Measurements from ENCODE around the gene CDS2. TPM values are rescaled to one million over a fixed set of nuclear protein-coding genes. Genes with fewer than 3 reads are reported as not detected.

The CDS2 gene
- total RNA-seq, 1 donor: 25.3 TPM

GRCh38 chr20:5217616-5218015 is 90.8 kb downstream of the CDS2 start:
- Histone ChIP-seq H3K79me2 (ENCODE audit: insufficient read depth, low read length) (no peaks in the 10 kb centered on the region), H3K4me2 (ENCODE audit: insufficient read depth, low read length) (no peak overlapping the region), H3K9me3 (ENCODE audit: low read depth, low read length) (no peaks in the 10 kb centered on the region), H4K20me1 (ENCODE audit: insufficient read depth, low read length) (no peaks in the 10 kb centered on the region), H2AFZ (ENCODE audit: low read length) (no peak overlapping the region), H3K4me3 (ENCODE audit: insufficient read depth, low read length) (no peak overlapping the region), H3K27me3 (ENCODE audit: insufficient read depth, low read length) (no peaks in the 10 kb centered on the region), H3K4me1 (ENCODE audit: insufficient read depth, low read length) (peaks cover 4% of the 10 kb centered on the region), H3K27ac (ENCODE audit: low read depth, low read length) (no peak overlapping the region), H3K36me3 (ENCODE audit: insufficient read depth, low read length) (no peaks in the 10 kb centered on the region)
- TF ChIP-seq, protein P1, sequence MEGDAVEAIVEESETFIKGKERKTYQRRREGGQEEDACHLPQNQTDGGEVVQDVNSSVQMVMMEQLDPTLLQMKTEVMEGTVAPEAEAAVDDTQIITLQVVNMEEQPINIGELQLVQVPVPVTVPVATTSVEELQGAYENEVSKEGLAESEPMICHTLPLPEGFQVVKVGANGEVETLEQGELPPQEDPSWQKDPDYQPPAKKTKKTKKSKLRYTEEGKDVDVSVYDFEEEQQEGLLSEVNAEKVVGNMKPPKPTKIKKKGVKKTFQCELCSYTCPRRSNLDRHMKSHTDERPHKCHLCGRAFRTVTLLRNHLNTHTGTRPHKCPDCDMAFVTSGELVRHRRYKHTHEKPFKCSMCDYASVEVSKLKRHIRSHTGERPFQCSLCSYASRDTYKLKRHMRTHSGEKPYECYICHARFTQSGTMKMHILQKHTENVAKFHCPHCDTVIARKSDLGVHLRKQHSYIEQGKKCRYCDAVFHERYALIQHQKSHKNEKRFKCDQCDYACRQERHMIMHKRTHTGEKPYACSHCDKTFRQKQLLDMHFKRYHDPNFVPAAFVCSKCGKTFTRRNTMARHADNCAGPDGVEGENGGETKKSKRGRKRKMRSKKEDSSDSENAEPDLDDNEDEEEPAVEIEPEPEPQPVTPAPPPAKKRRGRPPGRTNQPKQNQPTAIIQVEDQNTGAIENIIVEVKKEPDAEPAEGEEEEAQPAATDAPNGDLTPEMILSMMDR (IDR thresholded peaks at IDR 0.05; ENCODE audit: extremely low read depth, low read depth, low read length): no peak
- no peak for DNase-seq (ENCODE audit: insufficient read length, low spot score, missing footprints)

- Histone ChIP-seq H3K36me3 (ENCODE audit: insufficient read depth, low read length) (no peaks in the 10 kb centered on the region), H3K4me1 (ENCODE audit: insufficient read depth, low read length) (peaks cover 4% of the 10 kb centered on the region), H2AFZ (ENCODE audit: low read length) (no peak overlapping the region), H3K27me3 (ENCODE audit: insufficient read depth, low read length) (no peaks in the 10 kb centered on the region), H3K4me2 (ENCODE audit: insufficient read depth, low read length) (no peak overlapping the region), H3K27ac (ENCODE audit: low read depth, low read length) (no peak overlapping the region), H3K4me3 (ENCODE audit: insufficient read depth, low read length) (no peak overlapping the region), H3K79me2 (ENCODE audit: insufficient read depth, low read length) (no peaks in the 10 kb centered on the region), H4K20me1 (ENCODE audit: insufficient read depth, low read length) (no peaks in the 10 kb centered on the region), H3K9me3 (ENCODE audit: low read depth, low read length) (no peaks in the 10 kb centered on the region)
- DNase-seq (ENCODE audit: insufficient read length, low spot score, missing footprints): no peak
- TF ChIP-seq, protein P1 (IDR thresholded peaks at IDR 0.05; ENCODE audit: extremely low read depth, low read depth, low read length): no peak
Observed at GRCh38 chr20:5220321-5221060, 93.7 kb downstream of the CDS2 start.

GRCh38 chr20:5221061-5221430 is 94.2 kb downstream of the CDS2 start:
- no peaks in the 10 kb centered on the region for H3K9me3 ChIP-seq (ENCODE audit: low read depth, low read length)
- H3K4me2 ChIP-seq (ENCODE audit: insufficient read depth, low read length): no peak overlapping the region
- H3K27me3 ChIP-seq (ENCODE audit: insufficient read depth, low read length): no peaks in the 10 kb centered on the region
- no peak overlapping the region for H3K27ac ChIP-seq (ENCODE audit: low read depth, low read length)
- H3K36me3 ChIP-seq (ENCODE audit: insufficient read depth, low read length): no peaks in the 10 kb centered on the region
- H3K79me2 ChIP-seq (ENCODE audit: insufficient read depth, low read length): no peaks in the 10 kb centered on the region
- H4K20me1 ChIP-seq (ENCODE audit: insufficient read depth, low read length): no peaks in the 10 kb centered on the region
- H3K4me3 ChIP-seq (ENCODE audit: insufficient read depth, low read length): no peak overlapping the region
- TF ChIP-seq, protein P1 (IDR thresholded peaks at IDR 0.05; ENCODE audit: extremely low read depth, low read depth, low read length): no peak
- H2AFZ ChIP-seq (ENCODE audit: low read length): no peak overlapping the region
- no peaks in the 10 kb centered on the region for H3K4me1 ChIP-seq (ENCODE audit: insufficient read depth, low read length)
- DNase-seq (ENCODE audit: insufficient read length, low spot score, missing footprints): no peak

- Histone ChIP-seq H4K20me1 (ENCODE audit: insufficient read depth, low read length) (no peaks in the 10 kb centered on the region), H3K4me1 (ENCODE audit: insufficient read depth, low read length) (no peaks in the 10 kb centered on the region), H3K4me2 (ENCODE audit: insufficient read depth, low read length) (no peak overlapping the region), H3K79me2 (ENCODE audit: insufficient read depth, low read length) (no peaks in the 10 kb centered on the region), H3K4me3 (ENCODE audit: insufficient read depth, low read length) (no peak overlapping the region), H3K9me3 (ENCODE audit: low read depth, low read length) (no peaks in the 10 kb centered on the region), H2AFZ (ENCODE audit: low read length) (no peak overlapping the region), H3K27me3 (ENCODE audit: insufficient read depth, low read length) (no peaks in the 10 kb centered on the region), H3K27ac (ENCODE audit: low read depth, low read length) (no peak overlapping the region), H3K36me3 (ENCODE audit: insufficient read depth, low read length) (no peaks in the 10 kb centered on the region)
- TF ChIP-seq, protein P1 (IDR thresholded peaks at IDR 0.05; ENCODE audit: extremely low read depth, low read depth, low read length): peak; percentile 99
- DNase-seq (ENCODE audit: insufficient read length, low spot score, missing footprints): peak; percentile 93
Observed at GRCh38 chr20:5222919-5223634, 96.3 kb downstream of the CDS2 start.
